GM21619 (cell line): ENCODE measurements around the gene POLR3K.
A peak's percentile ranks its signal among the peaks of the same experiment; 100 is the strongest.

Experiments
- ATAC-seq: cut with Tn5 transposase; IDR thresholded peaks from one replicate; pipeline ENCODE4 v1.9.1; 2021; ENCODE audit not compliant: unreplicated experiment

POLR3K gene

DNA sequence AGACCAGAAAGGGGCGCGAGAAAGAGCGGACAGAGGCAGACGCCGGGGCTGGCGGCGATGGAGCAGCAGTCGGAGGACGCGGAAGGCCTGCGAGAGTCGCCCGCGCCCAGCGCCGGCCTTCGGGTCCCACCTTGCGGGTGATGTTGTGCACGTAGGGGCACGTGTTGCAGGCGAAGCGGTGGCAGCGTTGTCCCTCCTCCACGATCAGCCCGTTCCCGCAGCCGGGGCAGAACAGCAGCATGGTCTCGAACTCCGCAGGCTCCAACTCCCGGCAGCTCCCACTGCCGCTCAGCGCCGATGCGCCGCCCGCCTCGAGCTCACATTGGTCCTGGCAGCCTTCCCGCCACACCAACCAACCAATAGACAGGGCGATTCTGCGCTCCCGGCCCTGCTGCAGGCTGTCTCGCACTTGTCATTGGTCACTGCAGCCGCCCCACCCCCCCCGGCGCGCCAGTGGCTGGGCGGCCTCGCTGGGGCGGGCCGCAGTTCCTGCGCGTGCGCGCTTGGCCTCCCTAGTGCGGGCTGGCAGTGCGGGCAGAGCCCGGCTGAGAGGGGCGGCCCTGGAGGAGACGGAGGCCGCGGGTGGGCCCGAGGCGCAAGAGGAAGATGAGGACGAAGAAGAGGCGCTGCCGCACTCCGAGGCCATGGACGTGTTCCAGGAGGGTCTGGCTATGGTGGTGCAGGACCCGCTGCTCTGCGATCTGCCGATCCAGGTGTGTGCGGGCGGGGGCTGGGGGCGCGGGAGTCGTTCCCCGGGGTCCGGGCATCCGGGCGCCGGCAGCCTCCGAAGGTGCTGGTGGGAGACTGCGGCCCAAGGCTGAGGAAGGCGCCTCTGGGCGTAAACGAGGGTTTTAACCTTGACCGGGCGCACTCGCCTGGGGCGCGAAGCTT lies at the start of gene POLR3K, which contains the start of gene SNRNP25:
Gene POLR3K, minus strand, starts transcription at position 263 of the 891 bp plus-strand sequence. Its CDS starts 22 bp downstream, at position 241.
Gene SNRNP25, plus strand, starts transcription at position 483 of the 891 bp plus-strand sequence. Its CDS starts 189 bp downstream, at position 672.
- ATAC-seq, result peak; percentile 91

DNA sequence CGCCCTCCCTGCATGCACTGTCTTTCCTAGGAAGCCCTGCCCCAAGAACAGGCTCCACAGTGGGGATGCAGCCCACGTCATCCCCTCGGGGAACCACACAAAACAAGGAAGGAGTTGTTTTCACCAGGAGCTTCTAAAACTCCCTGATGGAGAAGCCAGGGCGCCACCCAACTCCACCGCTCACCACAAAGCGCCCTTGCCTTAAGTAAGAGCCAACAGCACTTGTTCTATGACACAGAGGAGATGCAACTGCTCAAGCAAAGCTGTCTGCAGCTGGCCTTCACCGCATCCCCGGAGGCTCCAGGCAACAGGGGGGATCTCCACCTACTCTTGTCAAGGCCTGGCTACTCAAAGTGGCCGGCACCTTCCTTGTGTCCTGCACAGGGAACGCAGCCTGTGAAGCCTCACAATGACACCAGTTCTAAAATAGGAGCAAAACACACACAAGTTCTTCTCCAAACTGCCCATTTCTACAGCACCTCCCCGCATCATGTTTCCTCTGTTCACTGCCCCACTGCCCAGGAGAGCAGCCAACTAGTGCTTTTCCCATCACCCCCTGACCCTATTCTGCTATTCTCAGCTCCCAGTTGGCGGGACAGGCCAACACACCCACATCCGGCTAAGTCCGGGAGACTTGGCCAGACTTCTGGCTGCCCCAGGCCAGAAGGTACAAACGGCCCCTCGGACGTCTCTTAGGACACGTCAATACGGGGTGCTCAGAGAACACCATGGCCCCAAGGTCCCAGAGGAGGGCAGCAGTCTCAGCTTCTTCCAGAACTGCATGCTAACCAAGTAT lies 48.9 kb upstream of the POLR3K start:
- no peak for ATAC-seq

DNA sequence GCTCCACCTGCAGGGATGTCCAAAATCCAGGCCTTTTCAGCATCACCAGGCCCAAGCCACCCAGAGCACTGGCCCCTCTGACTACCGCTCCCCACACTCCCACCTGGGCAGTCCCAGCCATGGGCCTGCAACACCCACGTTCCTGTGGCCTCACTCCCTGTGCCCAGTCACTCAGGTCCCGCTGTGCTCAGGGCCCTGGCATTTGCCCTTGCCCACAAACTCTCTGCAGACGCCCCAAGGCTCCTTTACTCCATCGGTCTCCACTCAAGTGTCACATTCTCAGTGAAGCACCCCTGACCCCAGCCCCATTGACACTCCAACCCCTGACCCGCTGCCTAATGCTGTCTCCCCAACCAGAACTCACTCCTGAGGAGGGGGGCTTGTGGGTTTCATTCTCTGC lies 48.2 kb upstream of the POLR3K start:
- ATAC-seq, result no peak

DNA sequence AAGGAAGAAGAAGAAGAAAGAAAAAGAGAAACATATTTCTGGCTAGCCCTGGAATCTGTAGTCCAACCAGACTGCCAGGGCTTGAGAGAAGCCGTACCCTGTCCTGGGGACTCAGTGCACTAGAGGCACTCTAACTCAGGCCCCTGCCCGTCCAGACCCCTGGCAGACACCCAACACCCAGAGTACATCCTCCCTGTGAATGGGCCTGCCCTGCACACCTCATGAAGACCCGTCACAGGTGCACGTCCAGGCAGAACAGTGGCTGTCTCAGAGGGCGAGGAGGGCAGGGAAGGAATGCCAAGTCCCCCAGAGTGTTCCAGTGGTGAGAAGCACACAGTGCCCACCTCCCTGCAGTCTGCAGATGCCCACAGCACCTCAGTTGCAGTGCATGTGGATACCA lies 47.6 kb upstream of the POLR3K start:
- ATAC-seq, result no peak

DNA sequence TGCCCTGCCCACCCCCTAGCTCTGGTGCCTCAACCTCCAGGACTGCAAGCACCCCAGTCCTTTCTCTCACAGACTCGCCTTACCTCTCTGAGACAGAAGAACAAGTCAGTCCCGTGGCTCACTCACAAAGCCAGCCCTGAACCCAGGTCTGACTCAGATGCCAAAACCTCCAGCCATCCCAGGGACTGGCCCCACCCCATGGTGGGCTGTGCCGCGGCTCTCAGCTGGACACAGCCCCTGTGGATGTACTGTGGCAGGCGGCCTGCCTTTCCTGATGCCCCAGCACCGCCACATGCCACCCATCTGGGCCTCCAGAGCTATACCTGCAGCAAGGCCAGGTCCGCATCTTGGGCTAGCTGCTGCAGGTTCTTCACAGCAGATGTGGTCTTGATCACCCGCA lies 44.4 kb upstream of the POLR3K start:
- ATAC-seq, result no peak

DNA sequence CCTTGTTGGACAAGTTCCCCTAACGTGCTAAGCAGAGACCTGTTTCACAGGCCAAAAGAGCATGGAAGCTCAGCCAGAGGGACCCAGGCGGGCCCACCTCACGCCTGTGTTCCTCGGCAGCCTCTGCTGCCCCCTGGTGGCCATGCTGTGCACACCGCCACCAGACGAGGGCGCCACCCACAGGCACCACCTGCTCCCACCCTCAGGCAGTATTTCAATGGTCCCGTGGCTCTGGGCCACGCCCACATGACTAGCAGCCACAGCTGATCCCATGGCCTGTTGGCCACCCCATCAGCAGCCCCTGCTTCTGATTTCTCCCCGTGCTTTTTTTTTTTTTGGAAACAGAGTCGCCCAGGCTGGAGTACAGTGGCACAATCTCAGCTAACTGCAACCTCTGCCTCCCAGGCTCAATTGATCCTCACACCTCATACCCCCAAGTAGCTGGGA lies 43.5 kb upstream of the POLR3K start:
- peak; percentile 66 for ATAC-seq

DNA sequence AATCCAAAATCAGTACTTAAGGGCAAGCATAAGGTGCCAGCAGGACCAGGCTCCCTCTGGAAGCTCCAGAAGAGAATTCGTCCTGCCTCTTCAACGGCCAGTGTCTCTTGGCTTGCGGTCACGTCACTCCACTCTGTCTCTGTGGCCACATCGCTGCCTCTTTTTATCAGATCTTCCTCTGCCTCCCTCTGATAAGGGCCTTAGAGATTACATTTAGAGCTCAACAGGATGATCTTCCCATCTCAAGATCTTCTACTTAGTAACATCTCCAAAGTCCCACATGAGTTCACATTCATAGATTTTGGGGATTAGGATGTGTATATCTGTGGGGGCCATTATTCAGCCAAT lies 41.5 kb upstream of the POLR3K start:
- no peak for ATAC-seq

DNA sequence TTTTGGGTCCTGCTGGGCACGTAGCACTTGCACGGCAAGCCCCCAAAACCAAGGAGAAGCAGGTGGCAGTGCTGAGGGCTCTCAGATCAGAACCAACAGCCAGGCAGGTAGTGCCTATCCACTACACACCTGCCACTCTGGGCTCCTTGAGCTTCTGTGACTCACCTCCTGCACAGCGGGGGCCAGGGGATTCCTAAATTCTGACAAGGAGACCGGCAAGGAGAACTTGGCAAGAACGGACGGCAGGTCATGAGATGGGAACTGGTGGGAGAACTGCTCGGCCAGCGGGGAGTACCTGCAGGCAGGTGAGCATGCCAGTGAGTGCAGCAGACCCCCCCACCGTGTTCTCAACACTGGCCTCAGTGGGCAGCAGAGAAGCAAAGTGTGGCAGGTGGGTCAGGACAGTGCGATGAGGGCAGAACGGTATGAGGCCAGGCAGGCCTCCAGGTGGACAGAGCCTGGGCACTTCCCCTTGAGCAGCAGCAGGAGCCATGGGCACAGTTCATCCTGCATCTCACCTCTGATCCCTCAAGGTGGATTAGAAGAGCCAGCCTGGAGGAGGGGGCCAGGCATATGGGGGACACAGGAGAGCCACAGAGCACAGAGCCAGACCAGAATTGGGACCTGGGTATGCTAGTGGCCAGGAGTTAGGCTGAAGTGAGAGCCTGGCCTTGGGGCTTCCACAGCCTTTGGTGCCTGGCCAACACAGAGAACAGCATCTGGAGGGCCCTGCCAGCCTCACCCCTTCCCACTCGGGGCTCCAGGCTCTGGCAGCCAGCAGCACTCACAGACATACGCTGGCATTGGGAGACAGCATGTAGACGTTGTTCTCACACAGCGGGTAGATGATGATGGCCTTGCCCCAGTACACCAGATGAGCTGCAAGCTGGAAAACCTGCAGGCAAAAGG lies 39.3 kb upstream of the POLR3K start:
- no peak for ATAC-seq

DNA sequence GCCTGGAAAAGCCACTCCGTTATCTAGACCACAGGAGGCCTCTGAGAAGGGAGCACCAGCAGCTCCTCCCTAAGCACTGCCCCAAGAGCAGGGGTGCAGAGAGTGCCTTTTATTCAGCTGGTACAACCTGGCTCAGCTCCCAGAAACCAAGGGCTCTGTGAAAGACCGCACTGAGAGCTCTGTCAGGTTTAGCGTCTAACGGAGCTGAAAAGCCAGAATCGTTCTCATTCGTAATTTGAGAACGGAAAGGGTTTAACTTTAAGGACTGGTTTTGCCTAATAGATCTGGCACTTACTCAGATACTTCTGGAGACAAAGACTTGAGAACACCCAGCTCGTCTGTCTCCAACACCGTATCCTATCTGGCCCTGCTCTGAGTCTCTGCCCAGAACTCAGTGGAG lies 38.1 kb upstream of the POLR3K start:
- ATAC-seq, result no peak

DNA sequence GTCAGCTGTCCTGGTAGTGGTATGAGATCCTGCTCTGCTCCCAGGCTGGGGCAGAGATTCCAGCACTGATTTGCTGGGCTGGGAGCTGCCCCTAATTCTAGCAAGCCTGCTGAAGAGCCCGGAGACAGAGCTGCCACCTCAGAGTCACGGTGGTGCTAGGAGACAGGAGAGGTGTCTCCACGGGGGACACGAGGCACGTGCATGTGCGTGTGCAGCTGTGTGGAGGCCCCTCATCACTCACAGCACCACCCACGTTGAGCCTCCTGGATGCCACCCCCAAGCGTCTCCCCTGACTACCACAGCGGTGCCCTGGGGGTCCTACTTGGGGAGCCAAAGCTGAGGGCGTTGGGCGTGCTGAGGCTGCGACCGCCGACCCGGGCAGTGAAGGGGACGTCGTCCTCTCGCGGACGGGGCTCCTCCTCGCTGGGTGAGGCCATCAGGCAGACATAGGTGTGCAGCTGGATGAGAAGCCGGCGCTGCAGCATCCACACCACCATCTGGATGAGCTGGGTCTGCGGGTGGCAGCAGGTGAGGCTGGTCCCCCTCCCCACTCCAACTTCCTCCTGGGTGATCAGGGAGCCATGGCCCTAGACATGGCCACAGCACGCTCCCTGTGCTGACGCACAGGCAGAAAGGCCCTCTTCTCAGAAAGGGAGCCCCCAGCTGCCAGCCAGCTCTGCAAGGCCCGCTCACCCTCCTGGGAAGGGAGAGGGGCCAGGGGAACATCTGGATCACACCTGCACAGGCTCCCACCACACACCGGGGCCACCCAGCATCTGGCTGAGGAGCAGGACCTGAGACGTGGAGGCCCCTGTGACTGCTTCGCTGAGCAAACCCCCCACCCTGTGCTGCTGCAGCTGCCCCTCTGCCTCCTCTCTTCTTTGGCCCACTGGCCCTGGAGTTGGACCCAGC lies 36.2 kb upstream of the POLR3K start:
- no peak for ATAC-seq

DNA sequence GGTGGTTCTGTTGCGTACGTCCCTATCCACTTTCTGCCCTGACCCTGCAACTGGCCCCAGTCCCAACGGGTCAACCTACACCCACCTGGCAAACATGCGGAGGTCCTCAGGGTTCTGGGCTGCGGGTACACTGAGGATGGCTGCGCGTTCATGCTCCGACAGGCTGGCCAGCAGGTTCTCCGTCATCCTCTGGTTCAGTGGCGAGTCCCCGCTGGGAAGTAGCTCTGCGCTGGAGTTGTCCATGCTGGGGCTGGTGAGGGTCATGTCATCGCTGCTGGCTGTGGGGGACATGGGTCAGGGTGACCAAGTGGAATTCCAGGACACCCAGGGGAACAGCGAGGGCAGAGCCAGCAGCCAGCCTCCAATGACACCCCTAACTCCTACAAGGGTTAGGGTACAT lies 35.2 kb upstream of the POLR3K start:
- no peak for ATAC-seq

DNA sequence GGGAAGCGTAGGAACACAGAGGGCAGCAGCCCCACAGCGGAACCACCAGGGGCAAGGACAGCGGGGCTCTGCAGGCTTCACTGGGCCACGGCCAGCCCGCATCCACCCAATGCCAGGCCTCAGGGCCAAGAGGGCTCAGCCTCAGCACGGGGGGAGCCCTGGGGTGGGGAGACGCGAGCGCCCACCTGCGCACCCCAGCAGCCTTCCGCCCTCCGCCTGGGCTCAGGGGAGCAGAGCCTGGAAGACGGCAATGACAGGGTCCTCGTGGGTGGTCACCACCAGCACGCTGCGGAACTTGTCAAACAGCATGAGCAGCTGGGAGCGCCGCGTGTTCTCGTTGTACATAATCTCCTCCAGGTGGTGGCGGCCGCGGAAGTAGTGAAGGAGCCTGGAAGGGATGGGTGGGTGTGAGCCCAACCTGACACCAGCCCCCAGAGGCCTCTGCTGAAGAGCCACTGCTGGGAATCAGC lies 33.1 kb upstream of the POLR3K start:
- no peak for ATAC-seq

DNA sequence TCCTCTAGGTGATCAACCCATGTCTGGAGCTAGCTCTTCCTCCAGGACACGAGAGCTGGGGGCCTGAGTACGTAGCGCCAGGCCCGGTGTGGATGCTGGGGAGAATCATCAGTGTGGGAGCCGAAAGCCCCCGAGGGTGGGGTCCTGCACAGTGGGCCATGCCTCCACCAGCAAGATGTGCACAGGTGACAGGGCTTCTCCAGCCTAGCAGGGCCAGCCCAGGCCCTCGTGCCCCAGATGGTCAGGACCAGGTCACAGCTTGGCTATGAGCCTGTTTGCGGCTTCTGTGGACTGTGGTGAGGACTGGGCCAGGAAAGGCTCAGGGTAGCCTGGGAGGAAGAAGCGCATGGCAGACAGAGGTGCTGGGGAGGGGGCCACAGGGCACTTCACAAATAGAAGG lies 32.5 kb upstream of the POLR3K start:
- ATAC-seq, result no peak

DNA sequence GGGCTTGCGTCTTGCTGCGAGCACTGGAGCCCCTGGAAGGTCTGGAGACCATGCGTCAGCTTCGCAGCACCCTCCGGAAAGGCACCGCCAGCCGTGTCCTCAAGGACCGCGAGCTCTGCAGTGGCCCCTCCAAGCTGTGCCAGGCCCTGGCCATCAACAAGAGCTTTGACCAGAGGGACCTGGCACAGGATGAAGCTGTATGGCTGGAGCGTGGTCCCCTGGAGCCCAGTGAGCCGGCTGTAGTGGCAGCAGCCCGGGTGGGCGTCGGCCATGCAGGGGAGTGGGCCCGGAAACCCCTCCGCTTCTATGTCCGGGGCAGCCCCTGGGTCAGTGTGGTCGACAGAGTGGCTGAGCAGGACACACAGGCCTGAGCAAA lies 32.0 kb upstream of the POLR3K start:
- ATAC-seq, result peak; percentile 5

DNA sequence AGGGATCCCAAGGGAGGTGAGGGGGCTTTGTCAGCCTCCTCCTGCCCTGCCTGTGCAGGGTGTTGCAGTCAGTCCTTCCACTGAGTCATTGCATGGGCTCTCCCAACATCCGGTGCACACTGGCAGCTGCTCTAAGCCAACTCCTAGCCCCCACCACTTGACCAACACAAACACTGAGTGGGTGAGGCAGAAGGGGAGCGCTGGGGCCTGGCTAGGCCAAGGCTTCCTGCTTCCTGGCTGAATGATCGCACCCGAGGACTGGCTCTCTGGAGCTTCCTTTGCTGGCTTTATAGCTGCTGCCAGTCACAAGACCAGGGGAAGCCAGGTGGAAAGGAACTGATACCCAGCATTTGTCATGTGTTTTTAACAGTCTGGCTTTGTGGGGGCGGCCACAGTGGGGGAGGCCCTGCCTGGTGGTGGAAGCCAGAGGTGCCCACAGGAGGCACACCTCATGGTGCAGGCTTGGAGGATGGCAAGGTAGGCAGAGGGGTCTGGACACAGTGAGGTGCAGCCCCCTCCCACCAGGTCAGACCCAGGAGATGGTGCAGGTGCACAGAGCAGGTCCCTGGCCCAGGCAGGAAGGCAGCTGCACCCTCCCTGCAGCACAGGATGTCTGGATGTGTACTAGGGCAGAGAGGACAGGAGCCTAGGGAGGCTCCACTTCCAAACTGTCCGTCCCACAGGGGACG lies 31.5 kb upstream of the POLR3K start:
- peak; percentile 64 for ATAC-seq

DNA sequence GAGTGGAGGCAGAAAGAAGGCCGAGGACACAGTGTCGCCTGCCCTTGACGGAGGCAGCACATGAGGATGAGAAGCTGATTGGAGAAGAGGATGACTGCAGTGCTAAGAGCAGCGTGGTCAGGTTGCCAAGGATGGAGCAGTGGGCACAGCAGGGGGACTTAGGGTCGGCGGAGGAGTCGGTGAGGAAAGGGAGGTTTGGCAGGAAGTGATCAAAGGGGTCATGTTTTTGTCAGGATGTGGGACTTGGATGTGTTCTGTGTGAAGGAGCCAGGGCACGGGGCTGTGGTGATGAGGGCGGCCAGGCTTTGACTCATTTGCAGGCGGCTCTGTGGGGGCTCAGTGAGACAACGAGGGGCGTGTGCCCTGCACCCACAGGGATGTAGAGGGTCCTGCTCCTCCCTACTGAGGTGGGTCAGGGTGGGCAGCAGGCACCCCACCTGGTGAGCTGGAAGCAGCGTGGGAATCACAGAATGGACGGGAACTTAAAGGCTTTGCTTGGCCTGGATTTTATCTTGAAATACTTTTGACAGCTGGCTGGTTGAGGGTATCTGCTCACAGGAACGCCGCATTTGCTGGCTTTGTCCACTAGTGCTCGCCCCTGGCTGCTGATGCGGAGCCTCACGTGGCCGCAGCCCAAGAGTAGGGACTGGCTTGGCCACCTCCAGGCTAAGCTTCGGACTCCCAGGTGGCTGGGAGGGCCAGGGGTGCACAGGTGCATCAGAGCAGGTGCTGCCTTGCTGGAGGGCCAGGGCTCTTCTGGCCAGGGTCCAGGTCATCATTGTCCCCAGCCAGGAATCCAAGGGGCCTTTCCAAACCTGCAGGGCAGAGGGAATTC lies 30.6 kb upstream of the POLR3K start:
- ATAC-seq, result no peak

DNA sequence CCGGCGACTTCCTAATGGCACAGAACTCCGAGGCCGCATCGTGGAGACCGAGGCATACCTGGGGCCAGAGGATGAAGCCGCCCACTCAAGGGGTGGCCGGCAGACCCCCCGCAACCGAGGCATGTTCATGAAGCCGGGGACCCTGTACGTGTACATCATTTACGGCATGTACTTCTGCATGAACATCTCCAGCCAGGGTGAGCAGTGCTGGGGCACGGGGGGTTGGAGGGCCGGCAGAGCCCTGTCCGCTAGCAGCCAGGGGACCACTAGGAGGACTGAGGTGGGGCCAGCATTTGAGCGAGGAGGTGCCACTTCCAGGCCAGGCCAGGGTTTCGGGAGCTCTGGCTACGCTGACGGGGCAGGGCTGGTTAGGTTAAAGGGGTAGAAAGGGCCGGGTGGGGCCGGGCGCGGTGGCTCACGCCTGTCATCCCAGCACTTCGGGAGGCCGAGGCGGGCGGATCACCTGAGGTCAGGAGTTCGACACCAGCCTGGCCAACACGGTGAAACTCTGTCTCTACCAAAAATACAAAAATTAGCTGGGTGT lies 29.7 kb upstream of the POLR3K start:
- ATAC-seq, result no peak
